Measurements from ENCODE around the gene MGMT. TPM values are rescaled to one million over a fixed set of nuclear protein-coding genes. Genes with fewer than 3 reads are reported as not detected.

MGMT gene
- total RNA-seq, 1 experiment from 2014 or later: 9.4 TPM

- Histone ChIP-seq H3K27ac (no peak overlapping the region), H3K9me3 (replicated peaks) (peaks cover 15% of the 10 kb centered on the region; the same call in 1 of the 2 replicates), H3K4me1 (replicated peaks) (no peaks in the 10 kb centered on the region), H3K36me3 (no peaks in the 10 kb centered on the region), H3K4me3 (no peak overlapping the region), H3K27me3 (replicated peaks) (no peaks in the 10 kb centered on the region)
- DNase-seq (ENCODE audit: low read depth in 1 of 2, low spot score in 2 of 2): no peak
Measured at GRCh38 chr10:129693382-129693781, 226.3 kb downstream of the MGMT start.

GRCh38 chr10:129694184-129694583, 227.1 kb downstream of the MGMT start:
- Histone ChIP-seq H3K4me3 (no peak overlapping the region), H3K4me1 (replicated peaks) (no peaks in the 10 kb centered on the region), H3K27me3 (replicated peaks) (no peaks in the 10 kb centered on the region), H3K36me3 (no peaks in the 10 kb centered on the region), H3K27ac (no peak overlapping the region), H3K9me3 (replicated peaks) (peaks cover 15% of the 10 kb centered on the region; the same call in 1 of the 2 replicates)
- DNase-seq (ENCODE audit: low read depth in 1 of 2, low spot score in 2 of 2): no peak

- DNase-seq (ENCODE audit: low read depth in 1 of 2, low spot score in 2 of 2): no peak
- peaks cover 18% of the 10 kb centered on the region; the same call in 1 of the 2 replicates for H3K9me3 ChIP-seq (replicated peaks)
- H3K4me3 ChIP-seq: no peak overlapping the region
- no peaks in the 10 kb centered on the region for H3K4me1 ChIP-seq (replicated peaks)
- H3K27me3 ChIP-seq (replicated peaks): no peaks in the 10 kb centered on the region
- H3K27ac ChIP-seq: no peak overlapping the region
- no peaks in the 10 kb centered on the region for H3K36me3 ChIP-seq
Measured at GRCh38 chr10:129694691-129695243, 227.7 kb downstream of the MGMT start.

- Histone ChIP-seq H3K4me1 (replicated peaks) (no peaks in the 10 kb centered on the region), H3K27ac (no peak overlapping the region), H3K27me3 (replicated peaks) (no peaks in the 10 kb centered on the region), H3K9me3 (replicated peaks) (peaks cover 15% of the 10 kb centered on the region; the same call in 1 of the 2 replicates), H3K36me3 (no peaks in the 10 kb centered on the region), H3K4me3 (no peak overlapping the region)
- DNase-seq (ENCODE audit: low read depth in 1 of 2, low spot score in 2 of 2): no peak
Measured at GRCh38 chr10:129695671-129696070, 228.6 kb downstream of the MGMT start.

- Histone ChIP-seq H3K4me1 (replicated peaks) (no peaks in the 10 kb centered on the region), H3K4me3 (no peak overlapping the region), H3K27me3 (replicated peaks) (no peaks in the 10 kb centered on the region), H3K9me3 (replicated peaks) (peaks cover 13% of the 10 kb centered on the region; the same call in 1 of the 2 replicates), H3K36me3 (no peaks in the 10 kb centered on the region), H3K27ac (no peak overlapping the region)
- no peak for DNase-seq (ENCODE audit: low read depth in 1 of 2, low spot score in 2 of 2)
Measured at GRCh38 chr10:129696636-129697035, 229.6 kb downstream of the MGMT start.

GRCh38 chr10:129697463-129698247, 230.6 kb downstream of the MGMT start:
- Histone ChIP-seq H3K4me3 (no peak overlapping the region), H3K9me3 (replicated peaks) (peaks cover 10% of the 10 kb centered on the region; the same call in 1 of the 2 replicates), H3K36me3 (no peaks in the 10 kb centered on the region), H3K27ac (no peak overlapping the region), H3K4me1 (replicated peaks) (no peaks in the 10 kb centered on the region), H3K27me3 (replicated peaks) (no peaks in the 10 kb centered on the region)
- DNase-seq (ENCODE audit: low read depth in 1 of 2, low spot score in 2 of 2): no peak

GRCh38 chr10:129699722-129700340, 232.8 kb downstream of the MGMT start:
- Histone ChIP-seq H3K9me3 (replicated peaks) (peaks cover 8% of the 10 kb centered on the region; the same call in 1 of the 2 replicates), H3K4me1 (replicated peaks) (no peaks in the 10 kb centered on the region), H3K27ac (no peak overlapping the region), H3K4me3 (no peak overlapping the region), H3K27me3 (replicated peaks) (no peaks in the 10 kb centered on the region), H3K36me3 (no peaks in the 10 kb centered on the region)
- DNase-seq (ENCODE audit: low read depth in 1 of 2, low spot score in 2 of 2): no peak

GRCh38 chr10:129702605-129703004, 235.6 kb downstream of the MGMT start:
- H3K36me3 ChIP-seq: no peaks in the 10 kb centered on the region
- no peak for DNase-seq (ENCODE audit: low read depth in 1 of 2, low spot score in 2 of 2)
- H3K4me1 ChIP-seq (replicated peaks): no peaks in the 10 kb centered on the region
- peaks cover 7% of the 10 kb centered on the region; the same call in 1 of the 2 replicates for H3K9me3 ChIP-seq (replicated peaks)
- no peak overlapping the region for H3K4me3 ChIP-seq
- no peak overlapping the region for H3K27ac ChIP-seq
- no peaks in the 10 kb centered on the region for H3K27me3 ChIP-seq (replicated peaks)

- Histone ChIP-seq H3K9me3 (replicated peaks) (peaks cover 7% of the 10 kb centered on the region; the same call in 1 of the 2 replicates), H3K27me3 (replicated peaks) (no peaks in the 10 kb centered on the region), H3K36me3 (no peaks in the 10 kb centered on the region), H3K4me1 (replicated peaks) (no peaks in the 10 kb centered on the region), H3K4me3 (no peak overlapping the region), H3K27ac (no peak overlapping the region)
- DNase-seq (ENCODE audit: low read depth in 1 of 2, low spot score in 2 of 2): no peak
Measured at GRCh38 chr10:129703287-129704137, 236.5 kb downstream of the MGMT start.

- no peak overlapping the region for H3K4me3 ChIP-seq
- no peaks in the 10 kb centered on the region for H3K4me1 ChIP-seq (replicated peaks)
- DNase-seq (ENCODE audit: low read depth in 1 of 2, low spot score in 2 of 2): no peak
- no peaks in the 10 kb centered on the region for H3K36me3 ChIP-seq
- H3K27ac ChIP-seq: no peak overlapping the region
- H3K9me3 ChIP-seq (replicated peaks): peaks cover 7% of the 10 kb centered on the region; the same call in 1 of the 2 replicates
- H3K27me3 ChIP-seq (replicated peaks): no peaks in the 10 kb centered on the region
Measured at GRCh38 chr10:129704225-129704624, 237.2 kb downstream of the MGMT start.

- Histone ChIP-seq H3K27me3 (replicated peaks) (no peaks in the 10 kb centered on the region), H3K36me3 (no peaks in the 10 kb centered on the region), H3K9me3 (replicated peaks) (peaks cover 3% of the 10 kb centered on the region; the same call in 1 of the 2 replicates), H3K4me1 (replicated peaks) (no peaks in the 10 kb centered on the region), H3K4me3 (no peak overlapping the region), H3K27ac (no peak overlapping the region)
- DNase-seq (ENCODE audit: low read depth in 1 of 2, low spot score in 2 of 2): no peak
Measured at GRCh38 chr10:129704786-129705525, 237.9 kb downstream of the MGMT start.

GRCh38 chr10:129705676-129706075, 238.6 kb downstream of the MGMT start:
- Histone ChIP-seq H3K4me3 (no peak overlapping the region), H3K36me3 (no peaks in the 10 kb centered on the region), H3K27me3 (replicated peaks) (no peaks in the 10 kb centered on the region), H3K9me3 (replicated peaks) (peaks cover 3% of the 10 kb centered on the region; the same call in 1 of the 2 replicates), H3K4me1 (replicated peaks) (no peaks in the 10 kb centered on the region), H3K27ac (no peak overlapping the region)
- DNase-seq (ENCODE audit: low read depth in 1 of 2, low spot score in 2 of 2): no peak

- H3K9me3 ChIP-seq (replicated peaks): peaks cover 3% of the 10 kb centered on the region; the same call in 1 of the 2 replicates
- no peak overlapping the region for H3K27ac ChIP-seq
- H3K4me1 ChIP-seq (replicated peaks): no peaks in the 10 kb centered on the region
- H3K4me3 ChIP-seq: no peak overlapping the region
- DNase-seq (ENCODE audit: low read depth in 1 of 2, low spot score in 2 of 2): no peak
- no peaks in the 10 kb centered on the region for H3K36me3 ChIP-seq
- no peaks in the 10 kb centered on the region for H3K27me3 ChIP-seq (replicated peaks)
Measured at GRCh38 chr10:129706081-129706480, 239.0 kb downstream of the MGMT start.

Data from SJSA1 (cell line).